Suprapubic skin (tissue), 4 donors: ENCODE measurements around the gene SOX5.

Experiments
- EP300 ChIP-seq: sonication (generic); formaldehyde crosslinking; IDR thresholded peaks from one replicate; pipeline ENCODE4 v1.6.1; 2017; ENCODE audit warnings: antibody characterized with exemption
- POLR2A ChIP-seq, 2 donors: fragments of 450-650 bp; IDR thresholded peaks; one replicate each; pipeline ENCODE4 v1.6.1; 2017; ENCODE audit warnings: antibody characterized with exemption in 2 of 2, mild to moderate bottlenecking in 2 of 2, moderate library complexity in 2 of 2
- POLR2AphosphoS5 ChIP-seq, 3 donors: sonication (generic); formaldehyde crosslinking; IDR thresholded peaks; one replicate each; pipeline ENCODE4 v1.6.1; 2017; ENCODE audit warnings: antibody characterized with exemption in 3 of 3
- TF ChIP-seq, protein P1 (sequence below), 2 donors: fragments of 200-600 bp in 1 of 2; fragments of 450-650 bp in 1 of 2; sonication (generic) in 1 of 2; IDR thresholded peaks; one replicate each; pipeline ENCODE4 v1.5.1; 2016 to 2019; ENCODE audit warnings: antibody characterized with exemption in 2 of 2, mild to moderate bottlenecking in 1 of 2, moderate library complexity in 1 of 2

DNA sequence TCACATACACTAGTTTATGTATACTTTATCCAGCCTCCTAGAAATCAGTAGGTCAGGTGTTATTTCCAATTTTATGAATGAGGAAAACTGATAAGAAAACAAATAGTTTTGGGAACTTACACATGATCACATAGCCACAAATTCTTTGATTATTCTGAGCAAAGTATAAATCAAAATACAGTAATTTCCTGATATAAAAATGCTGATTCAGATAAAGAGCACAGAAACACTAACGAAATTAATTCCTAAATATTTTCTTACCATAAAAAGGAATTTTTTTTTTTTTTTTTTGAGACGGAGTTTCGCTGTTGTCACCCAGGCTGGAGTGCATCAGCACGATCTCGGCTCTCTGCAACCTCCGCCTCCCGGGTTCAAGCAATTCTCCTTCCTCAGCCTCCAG, 275.4 kb downstream of the SOX5 start:
- TF ChIP-seq POLR2A (IDR thresholded peaks at IDR 0.05) (no peak), POLR2AphosphoS5 (IDR thresholded peaks at IDR 0.05) (no peak), EP300 (no peak)
- TF ChIP-seq, protein P1, sequence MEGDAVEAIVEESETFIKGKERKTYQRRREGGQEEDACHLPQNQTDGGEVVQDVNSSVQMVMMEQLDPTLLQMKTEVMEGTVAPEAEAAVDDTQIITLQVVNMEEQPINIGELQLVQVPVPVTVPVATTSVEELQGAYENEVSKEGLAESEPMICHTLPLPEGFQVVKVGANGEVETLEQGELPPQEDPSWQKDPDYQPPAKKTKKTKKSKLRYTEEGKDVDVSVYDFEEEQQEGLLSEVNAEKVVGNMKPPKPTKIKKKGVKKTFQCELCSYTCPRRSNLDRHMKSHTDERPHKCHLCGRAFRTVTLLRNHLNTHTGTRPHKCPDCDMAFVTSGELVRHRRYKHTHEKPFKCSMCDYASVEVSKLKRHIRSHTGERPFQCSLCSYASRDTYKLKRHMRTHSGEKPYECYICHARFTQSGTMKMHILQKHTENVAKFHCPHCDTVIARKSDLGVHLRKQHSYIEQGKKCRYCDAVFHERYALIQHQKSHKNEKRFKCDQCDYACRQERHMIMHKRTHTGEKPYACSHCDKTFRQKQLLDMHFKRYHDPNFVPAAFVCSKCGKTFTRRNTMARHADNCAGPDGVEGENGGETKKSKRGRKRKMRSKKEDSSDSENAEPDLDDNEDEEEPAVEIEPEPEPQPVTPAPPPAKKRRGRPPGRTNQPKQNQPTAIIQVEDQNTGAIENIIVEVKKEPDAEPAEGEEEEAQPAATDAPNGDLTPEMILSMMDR (IDR thresholded peaks at IDR 0.05), result no peak
